Esophagus (tissue), 2 donors: Measurements from ENCODE around the gene ARID5B. TPM values are rescaled to one million over a fixed set of nuclear protein-coding genes. Genes with fewer than 3 reads are reported as not detected.

Source experiments
- H3K27ac ChIP-seq, 2 donors: one replicate each; pipeline ENCODE4 v1.5.1; 2013; ENCODE audit warnings: low read depth in 2 of 2, mild to moderate bottlenecking in 2 of 2, inconsistent platforms in 1 of 2, low read length in 1 of 2, moderate library complexity in 1 of 2
- H3K27me3 ChIP-seq, 2 donors: one replicate each; pipeline ENCODE4 v1.6.1; 2013; ENCODE audit warnings: low read length in 2 of 2, control low read depth in 1 of 2, mild to moderate bottlenecking in 1 of 2; ENCODE audit not compliant: insufficient read depth in 2 of 2, control insufficient read depth in 1 of 2
- H3K36me3 ChIP-seq, 2 donors: one replicate each; pipeline ENCODE4 v1.6.1; 2013; ENCODE audit warnings: low read length in 1 of 2; ENCODE audit not compliant: control insufficient read depth in 2 of 2, insufficient read depth in 2 of 2
- H3K4me1 ChIP-seq, 2 donors: one replicate each; pipeline ENCODE4 v1.6.1; 2013; ENCODE audit warnings: low read length in 1 of 2; ENCODE audit not compliant: control insufficient read depth in 2 of 2, insufficient read depth in 2 of 2
- H3K4me3 ChIP-seq, 2 donors: one replicate each; pipeline ENCODE4 v1.5.1; 2013; ENCODE audit warnings: low read length in 2 of 2, mild to moderate bottlenecking in 2 of 2, low read depth in 1 of 2, moderate library complexity in 1 of 2
- H3K9me3 ChIP-seq, 2 donors: one replicate each; pipeline ENCODE4 v1.6.1; 2013; ENCODE audit warnings: mild to moderate bottlenecking in 2 of 2, low read depth in 1 of 2, low read length in 1 of 2, moderate library complexity in 1 of 2; ENCODE audit not compliant: control insufficient read depth in 2 of 2, insufficient read depth in 1 of 2
- WGBS, 2 donors: extraction: QIAGEN DNeasy Blood & Tissue Kit; methylation state at CpG; one replicate each; pipeline ENCODE4 v1.1.7; 2013; 5-methylcytosine and 5-hydroxymethylcytosine counted together
- polyA plus RNA-seq, 2 donors: library from polyadenylated mRNA; stranded (reverse); fragments of 200-250 nt; gene quantifications; one replicate each; pipeline ENCODE4 v1.2.3, GENCODE V29; 2013
- donor health status: healthy with polysubstance abuse.
- donor health status: Bipolar disorder and iron deficiency.

Gene ARID5B
- polyA plus RNA-seq, 2 donors = 6.7 to 7.7 TPM

DNA sequence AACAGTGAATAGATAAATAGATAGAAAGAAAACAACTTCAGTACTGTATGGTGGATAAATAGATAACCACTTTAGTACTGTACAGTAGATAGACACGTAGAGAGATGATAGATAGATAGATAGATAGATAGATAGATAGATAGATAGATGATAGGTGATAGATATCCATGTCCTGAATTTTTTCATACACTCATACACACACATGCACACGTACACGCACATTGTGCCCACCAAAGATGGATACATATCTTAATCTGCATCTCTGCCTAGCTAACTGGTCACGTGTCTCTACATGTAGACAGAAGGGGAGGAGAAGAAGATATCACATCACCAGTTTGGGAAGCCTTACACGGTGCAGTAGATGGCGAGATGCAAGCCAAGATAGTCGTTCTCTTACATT lies 99.2 kb downstream of the ARID5B start:
- 92 to 94% methylated on average over 7 of the region's 7 CpGs for WGBS, 2 donors
- Histone ChIP-seq H3K4me1 (no peaks in the 10 kb centered on the region), H3K4me3 (no peak overlapping the region), H3K27ac (no peak overlapping the region), H3K36me3 (peaks cover 2 to 6% of the 10 kb centered on the region in 2 donors), H3K27me3 (no peaks in the 10 kb centered on the region), H3K9me3 (no peaks in the 10 kb centered on the region)

DNA sequence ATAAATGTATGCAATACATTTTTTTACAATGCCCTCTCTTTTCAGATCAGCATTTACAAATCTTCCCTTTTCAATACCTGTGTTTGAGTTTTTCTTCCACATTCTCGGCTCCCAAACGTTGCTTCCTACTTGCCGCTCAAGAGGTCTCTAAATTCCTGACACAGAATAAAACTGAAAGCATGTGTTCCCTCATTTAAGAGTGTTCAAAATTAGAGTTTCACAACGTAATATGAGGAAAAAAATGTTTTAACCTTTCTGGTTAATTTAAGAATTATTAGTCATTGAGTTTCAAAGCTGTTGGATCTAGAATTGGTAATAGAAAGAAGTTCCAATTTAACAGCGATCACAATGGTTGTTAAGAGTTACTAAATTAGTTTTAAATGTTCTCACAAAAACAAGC lies 100.4 kb downstream of the ARID5B start:
- Histone ChIP-seq H3K4me1 (no peaks in the 10 kb centered on the region), H3K4me3 (no peak overlapping the region), H3K27ac (no peak overlapping the region), H3K36me3 (peaks cover 2 to 6% of the 10 kb centered on the region in 2 donors), H3K27me3 (no peaks in the 10 kb centered on the region), H3K9me3 (no peaks in the 10 kb centered on the region)
- WGBS, 2 donors = 74 to 76% methylated on average over 5 of the region's 5 CpGs

DNA sequence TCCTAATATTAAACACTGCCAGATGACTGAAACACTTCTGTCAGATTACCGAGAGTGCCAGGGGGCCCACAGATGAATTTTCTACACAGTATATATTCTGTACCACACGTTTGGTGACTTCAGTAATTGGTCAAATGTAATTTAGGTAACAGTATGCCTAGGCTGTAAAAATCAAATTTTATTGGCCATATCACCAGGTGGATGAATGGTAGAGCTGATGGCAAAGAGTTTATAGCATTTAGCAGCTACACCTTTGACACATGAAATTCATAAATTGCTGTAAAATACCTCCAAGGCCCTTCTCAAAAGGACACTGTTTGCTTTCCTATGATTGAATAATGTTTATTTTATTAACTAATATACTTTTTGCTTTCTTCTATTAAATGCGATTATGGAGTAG lies 101.3 kb downstream of the ARID5B start:
- 76 to 84% methylated on average over 3 of the region's 3 CpGs for WGBS, 2 donors
- no peaks in the 10 kb centered on the region for H3K27me3 ChIP-seq
- H3K36me3 ChIP-seq = peaks cover 2 to 6% of the 10 kb centered on the region in 2 donors
- no peaks in the 10 kb centered on the region for H3K4me1 ChIP-seq
- H3K9me3 ChIP-seq = no peaks in the 10 kb centered on the region
- no peak overlapping the region for H3K4me3 ChIP-seq
- H3K27ac ChIP-seq = no peak overlapping the region

DNA sequence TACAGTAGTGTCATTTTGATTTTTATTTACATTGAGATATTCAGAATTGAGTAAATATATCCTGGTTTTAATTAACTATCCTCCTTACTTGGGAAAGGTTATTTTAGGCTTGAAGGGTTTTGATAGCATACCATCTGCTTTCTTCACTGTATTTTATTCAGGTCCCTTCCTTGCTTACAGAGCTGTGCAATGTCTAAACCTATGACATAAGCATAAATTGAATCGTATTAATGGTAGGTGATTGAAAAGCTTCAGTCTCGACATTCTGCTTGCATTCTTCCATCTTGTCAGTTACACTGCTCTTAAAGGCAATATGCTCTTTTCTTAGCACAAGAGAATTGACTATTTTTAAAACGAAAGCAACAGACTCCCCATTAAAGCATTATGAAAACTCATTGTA lies 102.5 kb downstream of the ARID5B start:
- Histone ChIP-seq H3K4me3 (no peak overlapping the region), H3K4me1 (no peaks in the 10 kb centered on the region), H3K27me3 (no peaks in the 10 kb centered on the region), H3K36me3 (peaks cover 4% of the 10 kb centered on the region in 2 donors), H3K27ac (no peak overlapping the region), H3K9me3 (no peaks in the 10 kb centered on the region)
- 58 to 65% methylated on average over 3 of the region's 3 CpGs for WGBS, 2 donors

DNA sequence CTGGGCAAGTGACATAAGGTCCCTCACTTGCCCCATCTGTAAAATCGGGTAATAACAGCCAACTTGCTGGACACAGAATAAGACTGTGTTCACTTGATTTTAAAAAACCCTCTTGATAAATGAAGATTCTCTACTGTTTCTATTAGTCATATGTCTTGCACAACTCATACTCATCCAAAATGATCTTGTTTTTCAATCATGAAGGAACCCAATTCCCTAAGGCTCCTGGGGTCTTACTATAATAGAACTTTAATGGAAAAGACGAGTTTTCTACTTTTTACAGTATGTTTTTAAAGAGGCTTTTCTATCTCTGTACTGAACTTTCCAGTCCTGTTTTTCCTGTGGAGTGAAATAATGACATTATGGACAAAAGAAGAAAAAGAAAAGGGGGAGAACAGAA lies 103.8 kb downstream of the ARID5B start:
- Histone ChIP-seq H3K4me3 (no peak overlapping the region), H3K27ac (no peak overlapping the region), H3K9me3 (no peaks in the 10 kb centered on the region), H3K36me3 (peaks cover 0 to 2% of the 10 kb centered on the region in 2 donors), H3K4me1 (no peaks in the 10 kb centered on the region), H3K27me3 (no peaks in the 10 kb centered on the region)
- 68 to 69% methylated on average over 2 of the region's 2 CpGs for WGBS, 2 donors

DNA sequence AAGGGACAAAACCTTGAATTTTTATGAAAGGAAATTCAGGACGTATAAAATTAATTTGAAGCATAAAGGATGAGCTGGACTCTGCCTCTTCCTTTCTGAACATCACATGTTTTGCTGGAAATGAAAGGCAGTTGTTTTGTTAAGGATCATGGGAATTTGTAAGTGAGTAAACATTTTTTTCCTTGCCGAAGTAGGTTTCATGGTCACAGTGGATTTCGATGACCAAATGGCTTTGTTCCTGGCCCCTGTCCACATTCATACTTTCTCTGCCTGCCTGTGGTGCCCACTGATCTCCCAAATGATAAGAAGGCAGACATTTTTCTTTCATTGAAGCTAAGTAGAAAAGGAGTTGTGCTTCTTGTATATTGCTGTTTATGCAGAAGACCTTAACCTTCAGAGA lies 104.2 kb downstream of the ARID5B start:
- no peaks in the 10 kb centered on the region for H3K9me3 ChIP-seq
- H3K27me3 ChIP-seq = no peaks in the 10 kb centered on the region
- peaks cover 0 to 2% of the 10 kb centered on the region in 2 donors for H3K36me3 ChIP-seq
- WGBS, 2 donors = 56 to 59% methylated on average over 3 of the region's 3 CpGs
- no peak overlapping the region for H3K4me3 ChIP-seq
- no peak overlapping the region for H3K27ac ChIP-seq
- H3K4me1 ChIP-seq = no peaks in the 10 kb centered on the region

DNA sequence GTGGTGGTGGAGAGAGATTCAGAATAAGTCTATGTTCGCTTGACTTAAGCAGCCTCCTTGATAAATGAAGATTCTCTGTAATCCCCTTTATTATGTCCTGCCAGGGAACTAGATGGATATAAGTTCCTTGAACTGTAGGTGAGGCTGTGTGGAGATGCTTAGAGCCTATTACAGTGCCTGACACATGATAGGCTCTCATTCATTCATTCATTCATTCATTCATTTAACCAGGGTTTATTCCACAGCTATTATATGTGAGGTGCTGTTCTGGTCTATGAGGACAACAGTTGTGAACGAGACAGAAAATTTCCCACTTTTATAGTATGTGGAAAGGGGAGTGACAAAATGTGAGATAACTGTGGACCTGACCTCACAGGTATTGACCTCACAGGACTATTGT lies 105.6 kb downstream of the ARID5B start:
- no peak overlapping the region for H3K4me3 ChIP-seq
- peaks cover 0 to 2% of the 10 kb centered on the region in 2 donors for H3K36me3 ChIP-seq
- H3K4me1 ChIP-seq = peaks cover 0 to 3% of the 10 kb centered on the region in 2 donors
- H3K9me3 ChIP-seq = no peaks in the 10 kb centered on the region
- 84 to 96% methylated on average over 2 of the region's 2 CpGs for WGBS, 2 donors
- no peaks in the 10 kb centered on the region for H3K27me3 ChIP-seq
- no peak overlapping the region for H3K27ac ChIP-seq

DNA sequence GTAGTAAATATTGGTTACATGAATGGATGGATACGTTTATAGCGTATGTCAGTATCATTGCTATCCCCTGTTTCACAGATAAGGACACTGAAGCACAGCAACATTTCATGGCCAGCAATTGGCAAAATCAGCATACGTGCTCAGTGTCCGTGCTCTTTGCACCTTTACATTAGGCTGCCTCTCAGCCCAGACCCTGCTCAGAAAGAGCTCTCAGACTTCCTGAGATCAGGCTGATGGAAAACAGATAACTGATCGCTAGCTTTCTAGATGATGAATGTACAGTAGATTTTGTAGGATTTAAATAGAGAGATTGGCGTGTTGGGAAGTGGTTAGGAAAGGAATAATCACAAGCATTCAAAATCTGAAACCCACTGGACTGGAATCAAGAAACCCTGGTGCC lies 106.7 kb downstream of the ARID5B start:
- WGBS, 2 donors = 90 to 93% methylated on average over 6 of the region's 6 CpGs
- Histone ChIP-seq H3K36me3 (peaks cover 0 to 2% of the 10 kb centered on the region in 2 donors), H3K4me3 (no peak overlapping the region), H3K27me3 (no peaks in the 10 kb centered on the region), H3K9me3 (no peaks in the 10 kb centered on the region), H3K4me1 (peaks cover 0 to 3% of the 10 kb centered on the region in 2 donors), H3K27ac (no peak overlapping the region)

DNA sequence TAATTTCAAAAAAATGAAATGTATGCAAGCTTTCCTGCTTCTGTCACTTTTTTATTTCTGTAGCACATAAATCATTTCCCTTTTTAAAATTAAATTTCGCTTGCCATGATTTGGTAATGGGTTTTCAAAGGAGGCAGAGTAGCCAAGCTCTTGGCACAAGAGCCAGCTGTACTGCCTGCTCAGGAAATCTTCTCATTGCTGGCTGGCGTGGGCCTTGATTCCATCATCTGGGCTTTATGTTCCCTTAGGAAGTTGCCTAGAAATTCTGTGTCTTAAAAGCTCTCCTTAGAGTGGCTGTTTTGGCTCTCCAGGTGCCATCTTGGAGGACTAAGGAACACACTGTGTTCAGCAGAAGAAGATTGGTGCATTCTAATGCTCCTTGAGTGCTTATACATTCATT lies 107.4 kb downstream of the ARID5B start:
- H3K4me1 ChIP-seq = peaks cover 0 to 3% of the 10 kb centered on the region in 2 donors
- no peak overlapping the region for H3K4me3 ChIP-seq
- no peak overlapping the region for H3K27ac ChIP-seq

DNA sequence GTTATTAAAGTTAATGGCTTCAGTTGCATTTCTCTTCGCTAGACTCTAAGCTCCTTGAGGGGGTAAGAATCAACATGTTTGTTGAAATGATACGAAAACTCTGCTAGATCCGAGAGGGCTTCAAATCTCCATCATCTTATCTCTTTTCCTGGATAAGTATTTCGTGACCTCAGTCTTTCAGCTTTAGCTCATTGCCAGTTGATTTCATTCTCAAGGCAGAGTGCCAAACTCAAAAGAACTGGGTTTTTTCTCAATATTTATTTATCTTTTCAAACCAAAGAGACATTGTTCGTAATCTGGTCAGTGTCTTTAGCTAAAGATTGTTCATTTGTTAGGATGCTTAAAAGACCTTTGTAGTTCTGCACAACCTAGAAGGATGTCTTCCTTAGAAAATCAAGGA lies 108.9 kb downstream of the ARID5B start:
- 76 to 81% methylated on average over 5 of the region's 5 CpGs for WGBS, 2 donors
- Histone ChIP-seq H3K27ac (no peak overlapping the region), H3K27me3 (no peaks in the 10 kb centered on the region)

More for the DNA sequence above, 107.4 kb downstream of the ARID5B start:
- 86 to 93% methylated on average over 2 of the region's 2 CpGs for WGBS, 2 donors
- no peaks in the 10 kb centered on the region for H3K27me3 ChIP-seq
- peaks cover 0 to 2% of the 10 kb centered on the region in 2 donors for H3K36me3 ChIP-seq
- H3K9me3 ChIP-seq = no peaks in the 10 kb centered on the region

More for the DNA sequence above, 108.9 kb downstream of the ARID5B start:
- Histone ChIP-seq H3K4me1 (peaks cover 0 to 3% of the 10 kb centered on the region in 2 donors), H3K4me3 (no peak overlapping the region), H3K36me3 (peaks cover 0 to 2% of the 10 kb centered on the region in 2 donors), H3K9me3 (no peaks in the 10 kb centered on the region)
